Testis (tissue), 2 donors: ENCODE measurements around the gene DPH3.

Source experiments
- POLR2A ChIP-seq: fragments of 450-650 bp; IDR thresholded peaks from one replicate; pipeline ENCODE4 v1.6.1; 2017; ENCODE audit warnings: antibody characterized with exemption, mild to moderate bottlenecking, moderate library complexity
- TF ChIP-seq, protein P1 (sequence below), 3 experiments: fragments of 450-650 bp in 2 of 3; fragments of 200-600 bp in 1 of 3; sonication (generic) in 1 of 3; IDR thresholded peaks; one replicate each; pipeline ENCODE4 v1.5.1; 2016 to 2019; ENCODE audit warnings: antibody characterized with exemption in 3 of 3, mild to moderate bottlenecking in 2 of 3, moderate library complexity in 1 of 3

GRCh38 chr3:16300307-16300706, 35.6 kb upstream of the DPH3 start:
- TF ChIP-seq POLR2A: no peak
- TF ChIP-seq, protein P1, sequence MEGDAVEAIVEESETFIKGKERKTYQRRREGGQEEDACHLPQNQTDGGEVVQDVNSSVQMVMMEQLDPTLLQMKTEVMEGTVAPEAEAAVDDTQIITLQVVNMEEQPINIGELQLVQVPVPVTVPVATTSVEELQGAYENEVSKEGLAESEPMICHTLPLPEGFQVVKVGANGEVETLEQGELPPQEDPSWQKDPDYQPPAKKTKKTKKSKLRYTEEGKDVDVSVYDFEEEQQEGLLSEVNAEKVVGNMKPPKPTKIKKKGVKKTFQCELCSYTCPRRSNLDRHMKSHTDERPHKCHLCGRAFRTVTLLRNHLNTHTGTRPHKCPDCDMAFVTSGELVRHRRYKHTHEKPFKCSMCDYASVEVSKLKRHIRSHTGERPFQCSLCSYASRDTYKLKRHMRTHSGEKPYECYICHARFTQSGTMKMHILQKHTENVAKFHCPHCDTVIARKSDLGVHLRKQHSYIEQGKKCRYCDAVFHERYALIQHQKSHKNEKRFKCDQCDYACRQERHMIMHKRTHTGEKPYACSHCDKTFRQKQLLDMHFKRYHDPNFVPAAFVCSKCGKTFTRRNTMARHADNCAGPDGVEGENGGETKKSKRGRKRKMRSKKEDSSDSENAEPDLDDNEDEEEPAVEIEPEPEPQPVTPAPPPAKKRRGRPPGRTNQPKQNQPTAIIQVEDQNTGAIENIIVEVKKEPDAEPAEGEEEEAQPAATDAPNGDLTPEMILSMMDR (IDR thresholded peaks at IDR 0.05): no peak
